GM12891 (cell line): ENCODE data around the gene IGF2R.

Experiments used
- POLR2A ChIP-seq: IDR thresholded peaks from 2 replicates; pipeline ENCODE4 v1.6.1; 2011; ENCODE audit warnings: low read depth, low read length, control low read depth
- POLR2AphosphoS5 ChIP-seq: IDR thresholded peaks from 2 replicates; pipeline ENCODE4 v1.6.1; 2011; ENCODE audit warnings: low read depth, low read length, control low read depth
- TAF1 ChIP-seq: IDR thresholded peaks from 2 replicates; pipeline ENCODE4 v1.6.1; 2011; ENCODE audit warnings: low read depth, low read length, control low read depth

GRCh38 chr6:160069459-160069858, 100.6 kb downstream of the IGF2R start:
- TF ChIP-seq TAF1 (no peak), POLR2A (no peak), POLR2AphosphoS5 (no peak)
